ENCODE measurements around the gene HPN.

- TF ChIP-seq POLR2AphosphoS5 (IDR thresholded peaks at IDR 0.05; ENCODE audit: low read depth, low read length) (no peak), POLR2A (IDR thresholded peaks at IDR 0.05; ENCODE audit: low read depth, low read length) (no peak), TAF1 (IDR thresholded peaks at IDR 0.05; ENCODE audit: low read depth, low read length) (no peak), POU2F2 (IDR thresholded peaks at IDR 0.05; ENCODE audit: low read depth, low read length) (no peak), PAX5 (IDR thresholded peaks at IDR 0.05; ENCODE audit: insufficient read depth, low read length, severe bottlenecking) (no peak)
These were observed 6.7 kb upstream of the HPN start for GRCh38 chr19:35034588-35035382.

Data from GM12891 (cell line).